GM19099 (cell line): ENCODE results near the gene LBR.

Experiments used
- POLR2A ChIP-seq: IDR thresholded peaks from 3 replicates; pipeline ENCODE4 v1.6.1; 2011; ENCODE audit warnings: low read depth; ENCODE audit not compliant: insufficient read length; ENCODE audit errors: extremely low read depth

Gene LBR

GRCh38 chr1:225378880-225379279, 49.0 kb downstream of the LBR start:
- TF ChIP-seq POLR2A, result no peak

- TF ChIP-seq POLR2A, result no peak
These were observed 52.8 kb downstream of the LBR start for GRCh38 chr1:225374996-225375395.

- no peak for TF ChIP-seq POLR2A
These were observed 54.7 kb downstream of the LBR start for GRCh38 chr1:225373155-225373554.

- TF ChIP-seq POLR2A, result no peak
These were observed 56.4 kb downstream of the LBR start for GRCh38 chr1:225371366-225372010.

- TF ChIP-seq POLR2A, result no peak
These were observed 59.7 kb downstream of the LBR start for GRCh38 chr1:225368036-225368552.

- no peak for TF ChIP-seq POLR2A
These were observed 61.3 kb downstream of the LBR start for GRCh38 chr1:225366552-225366951.

- TF ChIP-seq POLR2A, result no peak
These were observed 61.8 kb downstream of the LBR start for GRCh38 chr1:225366018-225366417.

GRCh38 chr1:225364439-225364838, 63.4 kb downstream of the LBR start:
- no peak for TF ChIP-seq POLR2A

- TF ChIP-seq POLR2A, result no peak
These were observed 65.0 kb downstream of the LBR start for GRCh38 chr1:225362805-225363204.

- no peak for TF ChIP-seq POLR2A
These were observed 66.7 kb downstream of the LBR start for GRCh38 chr1:225361176-225361575.

GRCh38 chr1:225360119-225360518, 67.7 kb downstream of the LBR start:
- TF ChIP-seq POLR2A, result no peak

- TF ChIP-seq POLR2A, result no peak
These were observed 72.0 kb downstream of the LBR start for GRCh38 chr1:225355863-225356262.

GRCh38 chr1:225354906-225355305, 72.9 kb downstream of the LBR start:
- TF ChIP-seq POLR2A, result no peak
